Activated naive CD4-positive, alpha-beta T cell (primary cell): Measurements from ENCODE around the gene REST.
A peak's percentile ranks its signal among the peaks of the same experiment; 100 is the strongest.
"Not testable (repeated sequence)": the region's sequence is repeated elsewhere in the genome, so short reads cannot be mapped to it uniquely, and the experiment has no call there.

Experiments used
- DNase-seq, 4 experiments: peaks; one replicate each; lab custom pipeline; 2025; lab: John Stamatoyannopoulos, UW

The REST gene, protein sequence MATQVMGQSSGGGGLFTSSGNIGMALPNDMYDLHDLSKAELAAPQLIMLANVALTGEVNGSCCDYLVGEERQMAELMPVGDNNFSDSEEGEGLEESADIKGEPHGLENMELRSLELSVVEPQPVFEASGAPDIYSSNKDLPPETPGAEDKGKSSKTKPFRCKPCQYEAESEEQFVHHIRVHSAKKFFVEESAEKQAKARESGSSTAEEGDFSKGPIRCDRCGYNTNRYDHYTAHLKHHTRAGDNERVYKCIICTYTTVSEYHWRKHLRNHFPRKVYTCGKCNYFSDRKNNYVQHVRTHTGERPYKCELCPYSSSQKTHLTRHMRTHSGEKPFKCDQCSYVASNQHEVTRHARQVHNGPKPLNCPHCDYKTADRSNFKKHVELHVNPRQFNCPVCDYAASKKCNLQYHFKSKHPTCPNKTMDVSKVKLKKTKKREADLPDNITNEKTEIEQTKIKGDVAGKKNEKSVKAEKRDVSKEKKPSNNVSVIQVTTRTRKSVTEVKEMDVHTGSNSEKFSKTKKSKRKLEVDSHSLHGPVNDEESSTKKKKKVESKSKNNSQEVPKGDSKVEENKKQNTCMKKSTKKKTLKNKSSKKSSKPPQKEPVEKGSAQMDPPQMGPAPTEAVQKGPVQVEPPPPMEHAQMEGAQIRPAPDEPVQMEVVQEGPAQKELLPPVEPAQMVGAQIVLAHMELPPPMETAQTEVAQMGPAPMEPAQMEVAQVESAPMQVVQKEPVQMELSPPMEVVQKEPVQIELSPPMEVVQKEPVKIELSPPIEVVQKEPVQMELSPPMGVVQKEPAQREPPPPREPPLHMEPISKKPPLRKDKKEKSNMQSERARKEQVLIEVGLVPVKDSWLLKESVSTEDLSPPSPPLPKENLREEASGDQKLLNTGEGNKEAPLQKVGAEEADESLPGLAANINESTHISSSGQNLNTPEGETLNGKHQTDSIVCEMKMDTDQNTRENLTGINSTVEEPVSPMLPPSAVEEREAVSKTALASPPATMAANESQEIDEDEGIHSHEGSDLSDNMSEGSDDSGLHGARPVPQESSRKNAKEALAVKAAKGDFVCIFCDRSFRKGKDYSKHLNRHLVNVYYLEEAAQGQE

DNA sequence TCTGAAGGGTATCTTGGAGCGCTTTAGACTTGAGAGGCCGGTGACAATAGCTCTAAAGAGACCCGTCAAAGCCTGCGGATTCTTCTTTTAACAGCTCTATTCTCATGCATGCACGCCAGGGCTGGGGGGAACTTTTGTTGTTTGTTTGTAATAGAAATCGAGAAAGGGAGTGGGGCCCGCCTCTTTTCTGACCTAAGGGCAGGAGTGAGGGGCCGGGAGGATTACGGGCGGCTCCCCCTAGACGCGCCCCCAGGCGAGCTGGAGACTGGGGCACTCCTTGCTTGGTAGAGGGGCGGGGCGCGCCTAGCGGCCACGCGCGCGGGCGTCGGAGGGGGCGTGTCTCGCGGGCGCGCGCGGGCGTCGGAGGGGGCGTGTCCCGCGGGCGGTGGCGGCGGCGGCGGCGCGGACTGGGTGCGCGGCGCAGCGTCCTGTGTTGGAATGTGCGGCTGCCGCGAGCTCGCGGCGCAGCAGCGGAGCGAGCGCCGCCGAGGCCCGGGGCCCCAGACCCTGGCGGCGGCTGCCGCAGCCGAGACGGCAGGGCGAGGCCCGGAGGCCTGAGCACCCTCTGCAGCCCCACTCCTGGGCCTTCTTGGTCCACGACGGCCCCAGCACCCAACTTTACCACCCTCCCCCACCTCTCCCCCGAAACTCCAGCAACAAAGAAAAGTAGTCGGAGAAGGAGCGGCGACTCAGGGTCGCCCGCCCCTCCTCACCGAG is at the start of gene REST:
Gene REST, plus strand, starts transcription at position 412 of the 717 bp plus-strand sequence. CDS start 2,739 bp downstream, outside the sequence.
- DNase-seq = peak; percentile 50 to 81 (median 62)

DNA sequence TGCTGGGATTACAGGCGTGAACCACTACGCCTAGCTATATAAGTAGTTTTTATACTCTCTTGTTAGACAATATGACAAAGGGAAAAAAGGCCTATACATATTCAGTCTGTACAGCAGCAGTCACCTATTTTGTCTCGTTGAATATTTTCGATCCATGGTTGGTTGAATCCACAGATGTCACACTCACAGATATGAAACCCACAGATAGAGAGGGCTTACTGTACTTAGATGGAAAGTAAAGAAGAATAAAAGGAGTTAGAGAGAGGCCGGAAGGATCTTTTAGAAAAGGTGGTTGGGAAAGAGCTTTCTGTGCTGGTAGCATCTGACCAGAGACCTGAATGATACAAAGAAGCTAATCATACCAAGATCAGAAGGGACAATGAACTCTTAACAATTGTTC is 47.9 kb upstream of the REST start:
- no peak for DNase-seq

DNA sequence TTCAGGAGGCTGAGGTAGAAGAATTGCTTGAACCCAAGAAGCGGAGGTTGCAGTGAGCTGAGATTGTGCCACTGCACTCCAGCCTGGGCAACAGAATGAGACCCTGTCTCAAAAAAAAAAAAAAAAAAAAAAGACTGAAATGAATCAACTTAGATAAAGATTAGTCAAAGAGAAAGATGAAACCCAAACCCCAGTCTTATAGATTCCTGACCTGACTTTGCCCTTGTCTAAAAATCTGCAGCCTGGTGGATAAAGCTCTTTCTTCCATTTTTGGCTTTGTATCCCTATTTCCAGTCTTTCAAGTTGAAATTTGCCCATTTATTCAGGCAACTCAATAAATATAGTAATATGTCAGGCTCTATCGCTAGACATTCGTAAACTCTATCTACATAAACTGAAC is 46.9 kb upstream of the REST start:
- no peak for DNase-seq

DNA sequence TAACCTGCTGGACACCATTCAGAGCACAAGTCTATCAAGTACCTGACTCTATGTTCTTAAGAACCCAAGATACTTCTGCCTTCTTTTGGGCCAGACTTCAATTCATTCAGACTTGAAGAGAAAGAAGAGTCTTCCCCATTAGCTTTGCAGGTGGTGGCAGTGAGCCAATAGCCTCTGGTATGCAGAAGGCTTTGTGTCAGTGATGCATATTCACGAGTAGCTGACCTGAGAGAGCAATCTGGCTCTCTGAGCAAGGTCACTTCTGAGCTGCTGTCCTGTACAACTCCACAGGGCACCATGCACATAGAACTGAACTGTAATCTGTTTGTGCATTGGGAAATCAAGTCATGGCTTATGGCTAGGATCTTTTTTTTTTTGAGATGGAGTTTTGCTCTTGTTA is 46.3 kb upstream of the REST start:
- no peak for DNase-seq

DNA sequence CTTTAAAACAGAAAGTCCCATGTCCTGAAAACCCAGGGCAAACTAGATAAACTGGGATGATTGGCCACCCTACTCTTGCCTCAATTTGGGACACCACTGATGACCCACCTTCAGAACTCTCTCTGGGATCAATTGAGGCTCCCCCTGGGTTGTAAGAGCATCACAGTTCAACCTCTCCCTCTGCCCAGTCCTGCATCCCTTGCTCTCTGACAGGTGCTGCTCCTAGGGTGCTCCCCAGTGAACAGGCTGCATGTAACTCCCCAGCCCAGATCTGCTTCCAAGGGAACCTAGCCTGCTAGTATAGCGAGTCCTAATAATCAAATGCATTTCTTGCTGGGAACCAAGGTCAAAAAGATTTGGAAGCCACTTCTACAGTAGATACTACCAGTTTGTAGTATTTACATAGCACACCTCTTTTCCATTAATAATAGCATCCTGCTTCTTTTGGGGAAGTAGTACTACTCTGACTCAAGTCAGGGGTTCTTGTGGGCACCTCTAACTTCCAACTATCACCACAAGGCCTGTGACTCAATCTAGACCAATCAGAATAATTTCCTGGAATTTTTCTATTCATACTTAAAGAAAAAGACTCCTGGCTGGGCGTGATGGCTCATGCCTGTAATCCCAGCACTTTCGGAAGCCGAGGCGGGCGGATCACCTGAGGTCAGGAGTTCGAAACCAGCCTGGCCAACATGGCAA is 44.1 kb upstream of the REST start:
- no peak for DNase-seq

DNA sequence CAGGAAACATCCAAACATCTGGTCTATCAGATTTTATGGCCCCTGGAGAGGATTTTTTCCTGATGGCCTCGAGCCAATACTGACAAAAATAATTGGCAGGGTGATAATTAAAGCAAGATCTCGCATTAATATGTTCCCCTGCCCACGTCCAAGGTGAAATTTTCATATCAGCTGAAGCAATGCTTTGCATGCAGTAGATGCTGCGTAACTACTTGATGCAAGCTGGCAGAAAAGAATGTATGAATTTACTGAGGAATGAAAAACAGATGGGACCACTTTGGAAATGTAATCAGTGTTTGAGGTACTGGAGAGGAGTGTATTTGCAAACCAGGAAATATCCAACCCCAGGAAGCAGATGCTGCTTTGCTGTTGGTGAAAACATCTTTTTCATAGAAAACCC is 36.8 kb upstream of the REST start:
- DNase-seq = no peak

DNA sequence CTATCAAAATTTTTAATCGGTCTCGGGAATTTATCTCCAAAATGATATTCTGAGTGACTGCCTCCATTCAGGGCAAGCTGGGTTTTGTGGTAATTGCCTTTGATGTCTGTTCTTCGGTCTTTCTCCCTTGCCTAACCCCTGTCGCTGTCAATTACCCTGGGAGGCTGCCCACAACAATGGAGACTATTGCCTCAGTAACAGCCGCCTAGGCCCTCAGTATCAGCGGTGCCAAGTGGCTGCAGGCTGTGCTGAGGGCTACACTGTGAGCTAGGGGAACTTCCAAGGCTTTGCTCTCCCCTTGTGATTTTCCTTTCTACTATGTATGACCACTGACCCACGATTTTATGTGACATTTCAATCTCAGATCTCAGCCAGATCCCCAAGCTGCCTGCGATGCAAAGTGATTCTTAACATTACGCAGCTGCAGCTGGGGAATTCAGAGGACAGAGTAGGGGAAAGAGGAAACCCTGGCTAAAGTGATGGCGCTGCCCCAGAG is 36.3 kb upstream of the REST start:
- no peak for DNase-seq

DNA sequence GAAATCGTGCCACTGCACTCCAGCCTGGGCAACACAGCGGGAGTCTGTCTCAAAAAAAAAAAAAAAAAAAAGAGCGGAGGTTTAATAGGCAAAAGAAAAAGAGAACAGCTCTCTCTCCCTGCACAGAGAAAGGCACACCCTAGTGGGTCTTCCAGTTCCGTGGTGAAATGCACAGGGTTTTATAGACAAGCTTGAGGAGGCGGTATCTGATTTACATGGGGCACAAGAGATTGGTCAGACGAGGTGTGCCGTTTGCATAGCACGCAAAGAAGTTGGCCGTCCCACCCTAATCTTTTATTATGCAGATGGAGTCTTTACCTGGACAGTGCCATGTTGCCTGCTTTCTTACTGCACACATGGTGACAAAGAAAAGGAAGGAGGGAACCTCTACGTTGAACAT is 33.5 kb upstream of the REST start:
- DNase-seq = no peak

DNA sequence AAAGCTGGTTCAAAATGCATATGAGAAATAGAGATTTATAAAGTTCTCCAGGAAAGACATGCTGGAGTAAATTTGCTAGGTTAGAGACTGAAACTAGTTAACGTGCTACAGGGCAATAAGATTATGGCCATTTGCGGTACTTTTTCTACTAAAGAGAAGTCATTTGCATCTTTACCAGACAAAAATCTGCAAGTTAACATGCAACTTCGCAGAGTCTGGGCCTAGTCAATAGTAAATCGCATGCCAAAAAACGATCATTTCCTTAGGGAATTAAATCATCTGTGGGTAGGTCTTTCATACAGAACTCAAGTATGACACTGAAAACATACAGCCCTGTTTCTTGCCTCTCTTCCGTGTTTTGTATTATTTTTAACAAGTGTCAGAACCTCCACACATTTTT is 32.8 kb upstream of the REST start:
- DNase-seq = no peak

DNA sequence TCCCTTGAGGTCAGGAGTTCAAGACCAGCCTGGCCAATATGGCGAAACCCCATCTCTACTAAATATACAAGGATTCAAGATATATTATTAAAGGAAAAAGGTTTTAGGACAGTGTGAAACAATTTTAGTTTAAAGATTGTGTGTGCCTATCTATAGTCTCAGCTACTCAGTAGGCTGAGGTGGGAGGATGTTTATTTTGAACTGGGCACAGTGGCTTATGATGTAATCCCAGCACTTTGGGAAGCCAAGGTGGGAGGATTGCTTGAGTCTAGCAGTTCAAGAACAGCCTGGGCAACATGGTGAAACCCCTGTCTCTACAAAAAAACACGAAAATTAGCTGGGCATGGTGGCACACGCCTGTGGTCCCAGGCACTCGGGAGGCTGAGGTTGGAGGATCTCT is 31.4 kb upstream of the REST start:
- no peak for DNase-seq

DNA sequence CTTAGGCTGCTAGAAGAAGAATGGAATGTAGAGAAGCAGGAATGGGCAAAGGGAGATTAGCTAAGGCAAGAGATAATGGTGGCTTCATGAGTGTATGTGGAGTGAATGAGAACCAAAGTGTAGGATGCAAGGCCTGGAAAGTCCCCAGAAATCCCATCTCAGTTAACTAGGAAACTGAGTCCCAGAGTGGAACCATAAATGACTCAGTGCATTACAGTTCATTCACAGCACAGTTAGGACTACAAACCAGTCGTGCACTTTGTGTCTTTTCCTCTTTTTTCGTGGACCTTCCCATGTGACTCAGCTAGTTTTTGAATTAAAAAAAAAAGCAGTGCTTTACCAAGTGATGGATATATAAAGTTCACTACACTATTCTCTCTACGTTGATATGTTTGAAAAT is 27.7 kb upstream of the REST start:
- no peak for DNase-seq

DNA sequence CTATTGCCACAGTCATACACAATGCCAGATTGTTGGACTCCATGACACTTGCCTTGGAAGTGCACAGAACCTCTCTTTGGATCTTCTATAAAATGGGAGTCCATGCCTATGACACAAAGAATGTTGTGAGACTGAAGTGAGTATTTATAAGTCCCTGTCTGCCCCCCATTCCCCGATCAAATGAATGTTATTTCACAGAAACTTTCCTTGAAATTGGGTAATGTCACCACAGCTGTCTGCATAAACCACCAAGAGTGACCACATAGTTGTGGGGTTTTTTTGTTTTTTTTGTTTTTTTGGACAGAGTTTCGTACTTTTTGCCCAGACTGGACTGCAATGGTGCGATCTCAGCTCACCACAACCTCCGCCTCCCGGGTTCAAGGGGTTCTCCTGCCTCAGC is 27.1 kb upstream of the REST start:
- DNase-seq = no peak

DNA sequence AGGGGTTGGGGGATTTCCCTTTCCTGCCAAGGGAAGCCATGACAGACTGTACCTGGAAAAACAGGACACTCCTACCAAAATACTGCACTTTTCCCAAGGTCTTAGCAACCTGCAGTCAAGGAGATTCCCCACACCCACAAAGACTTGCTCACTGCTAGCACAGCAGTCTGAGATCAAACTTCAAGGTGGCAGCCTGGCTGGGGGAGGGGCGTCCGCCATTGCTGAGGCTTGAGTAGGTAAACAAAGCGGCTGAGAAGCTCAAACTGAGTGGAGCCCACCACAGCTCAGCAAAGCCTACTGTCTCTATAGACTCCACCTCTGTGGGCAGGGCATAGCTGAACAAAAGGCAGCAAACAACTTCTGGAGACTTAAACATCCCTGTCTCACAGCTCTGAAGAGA is 23.2 kb upstream of the REST start:
- not testable (repeated sequence) for DNase-seq

DNA sequence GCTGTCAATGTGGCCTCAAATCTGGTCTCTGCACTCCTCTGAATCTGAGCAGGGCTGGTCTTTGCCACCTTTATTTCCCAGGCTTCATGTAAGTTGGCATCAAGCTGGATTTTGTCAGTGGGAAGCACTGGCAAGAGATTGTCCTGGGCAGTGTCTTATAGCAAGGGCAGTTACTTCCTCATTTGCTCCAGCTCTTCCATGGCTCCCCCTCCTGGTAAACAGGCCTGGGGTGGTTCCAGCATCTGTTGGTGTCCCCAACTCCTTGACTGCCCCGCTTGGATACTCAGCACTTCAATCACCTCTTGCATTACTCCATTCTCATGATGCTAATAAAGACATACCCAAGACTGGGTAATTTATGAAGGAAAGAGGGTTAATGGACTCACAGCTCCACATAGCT is 15.0 kb upstream of the REST start:
- no peak for DNase-seq

DNA sequence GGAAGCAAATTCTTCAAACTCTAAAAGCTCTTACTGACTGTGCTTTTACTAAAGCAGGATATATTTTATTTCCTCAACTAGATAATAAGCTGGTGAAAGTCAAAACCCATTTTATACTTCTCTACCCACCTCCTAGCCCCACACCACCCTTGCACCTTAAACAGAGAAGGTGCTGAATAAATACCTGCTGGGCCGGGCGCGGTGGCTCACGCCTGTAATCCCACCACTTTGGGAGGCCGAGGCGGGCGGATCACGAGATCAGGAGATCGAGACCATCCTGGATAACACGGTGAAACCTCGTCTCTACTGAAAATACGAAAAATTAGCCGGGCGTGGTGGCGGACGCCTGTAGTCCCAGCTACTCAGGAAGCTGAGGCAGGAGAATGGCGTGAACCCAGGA is 9.9 kb upstream of the REST start:
- DNase-seq = not testable (repeated sequence)

DNA sequence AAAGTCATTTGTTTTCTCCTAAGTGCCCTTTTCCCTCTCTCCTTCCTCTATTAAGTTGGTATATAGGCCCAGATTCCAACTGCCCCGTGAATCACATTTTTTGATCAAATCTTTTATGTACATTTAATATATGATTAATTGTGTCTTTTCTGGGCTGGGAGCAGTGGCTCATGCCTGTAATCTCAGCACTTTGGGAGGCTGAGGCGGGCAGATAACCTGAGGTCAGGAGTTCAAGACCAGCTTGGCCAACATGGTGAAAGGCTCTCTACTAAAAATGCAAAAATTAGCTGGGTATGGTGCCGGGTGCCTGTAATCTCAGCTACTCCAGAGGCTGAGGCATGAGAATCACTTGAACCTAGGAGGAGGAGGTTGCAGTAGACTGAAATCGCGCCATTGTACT is 7.5 kb upstream of the REST start:
- DNase-seq = not testable (repeated sequence)

DNA sequence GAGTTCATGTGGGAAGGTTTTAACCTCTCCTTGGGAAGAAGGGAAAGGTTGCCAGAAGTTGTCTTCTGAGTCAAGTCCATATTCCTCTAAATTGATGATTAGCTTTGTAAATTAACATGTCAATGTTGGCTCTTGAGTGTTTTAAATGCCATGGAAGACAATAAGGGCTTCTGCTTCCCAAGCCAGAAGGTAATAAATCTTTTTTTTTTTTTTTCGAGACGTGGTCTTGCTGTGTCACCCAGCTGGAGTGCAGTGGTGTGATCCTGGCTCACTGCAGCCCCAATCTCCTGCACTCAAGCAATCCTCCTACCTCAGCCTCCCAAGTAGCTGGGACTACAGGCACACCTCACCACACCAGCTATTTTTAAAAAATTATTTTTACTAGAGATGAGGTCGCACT is 5.0 kb upstream of the REST start:
- DNase-seq = no peak

DNA sequence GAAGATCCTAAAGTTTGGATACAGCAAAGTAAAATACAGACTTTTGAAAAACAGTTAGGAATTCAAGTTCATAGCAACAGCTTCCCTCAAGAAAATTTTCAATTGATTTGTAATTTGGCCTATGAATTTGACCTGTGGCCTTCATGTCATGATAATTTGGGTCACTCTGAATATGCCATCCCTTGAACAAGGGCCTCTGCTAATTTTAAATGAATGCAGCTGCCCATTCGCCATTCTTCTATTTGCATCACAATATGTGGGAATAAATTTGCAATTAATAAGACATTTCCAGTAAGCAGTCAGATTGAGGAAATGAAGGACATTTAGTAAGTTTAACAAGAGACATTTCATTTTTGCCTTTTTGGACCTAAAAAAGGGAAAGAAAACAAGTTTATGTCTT is 1.9 kb upstream of the REST start:
- no peak for DNase-seq

DNA sequence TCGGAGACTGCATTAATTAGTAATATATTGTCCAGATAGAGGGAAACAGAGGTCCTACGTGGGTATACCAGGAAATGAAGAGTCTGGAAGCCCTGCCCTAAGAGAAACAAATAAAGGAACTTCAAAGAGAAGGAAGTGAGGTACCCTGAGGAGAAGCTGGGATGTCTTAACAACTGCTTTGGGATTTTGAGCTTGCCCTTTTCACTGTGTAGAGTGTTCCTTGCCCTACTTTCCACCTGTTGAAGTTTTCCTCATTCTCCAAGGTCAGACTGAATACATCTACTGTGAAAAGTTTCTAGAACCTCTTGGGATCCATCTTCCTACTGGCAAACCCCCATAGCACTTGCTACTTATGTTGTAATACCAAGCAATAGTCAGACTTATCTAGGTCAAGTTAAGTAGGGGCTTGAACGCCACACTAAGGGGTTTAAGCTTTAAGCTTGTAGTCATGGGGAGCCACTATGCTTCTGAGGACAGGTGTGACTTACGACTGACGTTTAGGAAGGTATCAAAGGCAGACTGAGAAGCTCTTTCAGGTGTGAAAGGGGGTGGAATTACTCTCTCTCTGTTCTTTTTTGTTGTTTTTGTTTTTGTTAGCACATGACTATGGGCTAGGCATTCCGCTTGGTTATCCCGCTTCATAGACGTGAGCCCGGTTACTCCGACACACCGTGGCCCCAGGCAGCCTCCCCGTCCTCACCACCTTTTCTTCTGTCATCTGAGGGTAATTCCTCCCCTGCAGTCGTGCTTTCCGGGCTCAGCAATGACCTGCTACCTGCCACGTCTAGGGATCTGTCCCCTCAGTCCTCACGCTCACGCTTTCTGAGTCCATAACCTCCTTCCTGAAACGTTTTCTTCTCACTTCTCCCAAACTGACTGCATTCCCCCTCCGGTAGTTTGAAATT is 959 bp upstream of the REST start:
- DNase-seq = no peak
